ENCODE data around the gene ABLIM2. TPM values are rescaled to one million over a fixed set of nuclear protein-coding genes. Genes with fewer than 3 reads are reported as not detected.

Gene ABLIM2
- total and polyA plus RNA-seq, 2 of the 8 experiments (the other 6 are each of a cell fraction or from before 2014, with no cell fraction given), result 2.8 to 3.0 TPM

DNA sequence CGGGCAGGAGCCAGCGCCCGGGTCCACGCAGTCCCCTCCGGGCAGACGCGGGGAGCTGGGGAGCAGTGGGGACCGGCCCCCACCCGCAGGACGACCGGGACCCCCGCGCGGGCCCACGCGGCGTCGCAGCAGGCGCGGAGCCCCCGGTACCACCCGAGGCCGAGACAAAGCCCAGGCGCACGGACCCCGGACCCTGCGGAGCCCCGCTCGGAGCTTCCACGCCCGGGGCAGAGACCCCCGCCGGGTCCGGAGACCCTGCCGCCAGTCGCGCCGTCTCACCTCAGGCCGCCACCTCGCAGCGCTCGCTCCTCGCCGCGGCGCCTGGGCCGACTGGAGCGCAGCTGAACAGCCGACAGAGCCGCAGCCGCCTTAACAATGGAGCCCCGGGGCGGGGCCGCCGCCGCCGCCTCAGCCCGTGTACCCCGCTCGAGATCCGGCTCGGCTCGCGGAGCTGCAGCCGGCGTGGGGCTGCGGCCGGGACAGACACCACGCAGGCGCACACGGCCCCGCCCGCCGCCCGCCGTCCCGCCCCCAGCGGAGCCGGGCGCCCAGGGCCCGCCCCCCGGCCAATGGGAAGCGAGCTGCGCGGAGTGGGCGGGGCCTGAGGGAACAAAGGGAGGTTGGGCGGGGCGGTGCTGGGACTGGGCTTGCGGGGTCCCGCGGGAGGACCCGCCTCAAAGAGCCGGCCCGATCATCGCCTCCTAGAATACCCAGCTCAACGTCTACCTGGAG is 219.1 kb downstream of the ABLIM2 start, which contains the start of gene AFAP1 (continued):
- no peak for TF ChIP-seq MAFK (IDR thresholded peaks at IDR 0.05; ENCODE audit: low read depth, low read length)
- TF ChIP-seq, protein P1, sequence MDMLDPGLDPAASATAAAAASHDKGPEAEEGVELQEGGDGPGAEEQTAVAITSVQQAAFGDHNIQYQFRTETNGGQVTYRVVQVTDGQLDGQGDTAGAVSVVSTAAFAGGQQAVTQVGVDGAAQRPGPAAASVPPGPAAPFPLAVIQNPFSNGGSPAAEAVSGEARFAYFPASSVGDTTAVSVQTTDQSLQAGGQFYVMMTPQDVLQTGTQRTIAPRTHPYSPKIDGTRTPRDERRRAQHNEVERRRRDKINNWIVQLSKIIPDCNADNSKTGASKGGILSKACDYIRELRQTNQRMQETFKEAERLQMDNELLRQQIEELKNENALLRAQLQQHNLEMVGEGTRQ (IDR thresholded peaks at IDR 0.05; ENCODE audit: low read length), result no peak
- TF ChIP-seq GTF2F1 (IDR thresholded peaks at IDR 0.05; ENCODE audit: borderline replicate concordance, low read depth, low read length), result no peak
- no peak for TF ChIP-seq EP300 (IDR thresholded peaks at IDR 0.05; ENCODE audit: borderline replicate concordance in 1 of 2, low read depth in 2 of 2, low read length in 2 of 2)
- peak; percentile 48; the same call in 1 of the 2 replicates for TF ChIP-seq SP4 (IDR thresholded peaks at IDR 0.05; ENCODE audit: low read length)
- TF ChIP-seq TEAD4 (IDR thresholded peaks at IDR 0.05; ENCODE audit: low read depth, low read length), result no peak
- no peak for TF ChIP-seq POU5F1 (IDR thresholded peaks at IDR 0.05; ENCODE audit: low read depth, low read length)
- TF ChIP-seq EZH2 (IDR thresholded peaks at IDR 0.05; ENCODE audit: low read depth, low read length, severe bottlenecking), result no peak
- no peak for TF ChIP-seq NANOG (IDR thresholded peaks at IDR 0.05; ENCODE audit: insufficient read depth, low read depth, low read length, poor library complexity, severe bottlenecking)
- TF ChIP-seq ASH2L (IDR thresholded peaks at IDR 0.05; ENCODE audit: low read length), result peak; percentile 11
- TF ChIP-seq, protein P2, sequence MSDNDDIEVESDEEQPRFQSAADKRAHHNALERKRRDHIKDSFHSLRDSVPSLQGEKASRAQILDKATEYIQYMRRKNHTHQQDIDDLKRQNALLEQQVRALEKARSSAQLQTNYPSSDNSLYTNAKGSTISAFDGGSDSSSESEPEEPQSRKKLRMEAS (IDR thresholded peaks at IDR 0.05), result no peak
- no peak for TF ChIP-seq CHD1 (IDR thresholded peaks at IDR 0.05; ENCODE audit: low read depth, low read length)
- TF ChIP-seq CREB1 (IDR thresholded peaks at IDR 0.05), result no peak
- TF ChIP-seq KDM4A (IDR thresholded peaks at IDR 0.05; ENCODE audit: low read depth, low read length, severe bottlenecking), result peak; percentile 74
- TF ChIP-seq SUZ12 (IDR thresholded peaks at IDR 0.05; ENCODE audit: low read length), result no peak
- TF ChIP-seq TCF12 (IDR thresholded peaks at IDR 0.05; ENCODE audit: low read depth, low read length), result no peak
- TF ChIP-seq SP2 (IDR thresholded peaks at IDR 0.05; ENCODE audit: low read length), result no peak
- TF ChIP-seq POLR2A (IDR thresholded peaks at IDR 0.05; ENCODE audit: control extremely low read depth in 1 of 2, low read depth in 2 of 2, low read length in 2 of 2), result 0 out of 3 replicates have a peak, but pooled peaks of 1 of the 2 experiments have one; percentile 26
- TF ChIP-seq EGR1 (IDR thresholded peaks at IDR 0.05; ENCODE audit: borderline replicate concordance, low read depth, low read length), result no peak
- no peak for TF ChIP-seq SIX5 (IDR thresholded peaks at IDR 0.05; ENCODE audit: low read depth, low read length)

Measured in H1 (cell line).